Ecto neural progenitor cell (in vitro differentiated cells): Measurements from ENCODE around the gene MAGEA9B.
"Not testable (repeated sequence)": the region's sequence is repeated elsewhere in the genome, so short reads cannot be mapped to it uniquely, and the experiment has no call there.

Experiments
- DNase-seq: peaks from one replicate; pipeline ENCODE4 v3.0.0-alpha.2; 2018; ENCODE audit warnings: low spot score

The MAGEA9B gene

DNA sequence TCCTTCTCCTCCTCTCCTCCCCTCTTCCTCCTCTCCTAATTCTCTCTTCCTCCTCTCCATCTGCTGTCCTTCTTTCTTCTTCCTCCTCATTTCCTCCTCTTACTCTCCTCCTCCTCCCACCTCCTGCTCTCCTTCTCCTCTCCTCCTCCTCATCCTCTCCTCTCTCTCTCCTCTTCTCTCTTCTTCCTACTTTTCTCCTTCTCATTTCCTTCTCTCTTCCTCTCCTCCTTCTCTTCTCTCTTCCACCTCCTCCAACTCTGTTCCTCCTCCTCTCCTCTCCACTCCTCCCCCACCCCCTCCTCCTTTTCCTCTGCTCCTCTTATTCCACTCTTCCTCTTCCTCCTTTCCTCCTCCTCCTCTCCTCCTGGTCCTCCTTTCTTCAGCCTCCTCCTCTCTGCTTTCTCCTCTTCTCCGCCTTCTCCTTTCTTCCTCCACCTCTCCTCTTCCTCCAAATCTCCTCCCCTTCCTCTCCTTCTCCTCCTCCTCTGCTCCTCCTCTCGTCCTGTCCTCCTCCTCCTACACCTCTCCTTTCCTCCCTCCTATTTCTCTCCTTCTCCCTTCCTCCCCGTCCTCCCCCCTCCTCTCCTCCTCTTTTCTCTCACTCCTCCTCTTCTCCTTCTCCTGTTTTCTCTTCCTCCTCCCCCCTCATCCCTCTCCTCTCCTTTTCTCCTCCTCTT, 52.2 kb downstream of the MAGEA9B start:
- not testable (repeated sequence) for DNase-seq

GRCh38 chrX:149533999-149534398, 53.3 kb downstream of the MAGEA9B start:
- not testable (repeated sequence) for DNase-seq

DNA sequence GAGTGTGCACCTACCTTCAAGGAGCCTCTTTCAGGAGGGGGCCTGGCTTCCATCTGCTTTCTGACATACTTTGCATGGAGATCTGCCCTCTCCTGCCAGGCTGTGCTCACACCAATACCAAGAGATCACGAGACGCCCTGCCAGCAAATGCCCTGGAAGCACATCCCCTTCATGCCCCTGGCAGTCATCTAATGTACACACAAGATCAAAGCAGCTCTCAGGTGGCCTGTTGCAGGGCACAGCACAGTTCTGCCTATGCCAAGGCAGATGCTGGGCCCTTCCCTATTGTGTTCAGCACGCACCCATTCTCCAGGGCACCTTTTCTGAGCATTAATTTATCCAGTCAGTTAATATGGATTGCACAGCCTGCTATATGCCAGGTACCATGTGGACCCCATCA, 54.4 kb downstream of the MAGEA9B start:
- DNase-seq: not testable (repeated sequence)
